DLD1 (cell line): ENCODE measurements around the gene LDAF1.
"Not testable (repeated sequence)": the region's sequence is repeated elsewhere in the genome, so short reads cannot be mapped to it uniquely, and the experiment has no call there.

Experiments
- in situ Hi-C: cut with HindIII; loops from 2 replicates; pipeline ENCODE4 v1.10.0; 2017; ENCODE audit warnings: low sequenced_read_pairs

LDAF1 gene

GRCh38 chr16:21158208-21159110 is at the start of gene LDAF1:
Gene LDAF1 (plus strand): TSS chr16:21158674. CDS start chr16:21161183, 2,509 bp downstream.
- in situ Hi-C loops = no loop called here

GRCh38 chr16:21115551-21115950 is 42.9 kb upstream of the LDAF1 start:
- in situ Hi-C loops = not testable (repeated sequence)

- in situ Hi-C loops = no loop called here
Observed at GRCh38 chr16:21116148-21116693, 42.3 kb upstream of the LDAF1 start.

GRCh38 chr16:21117567-21117966 is 40.9 kb upstream of the LDAF1 start:
- in situ Hi-C loops = no loop called here

GRCh38 chr16:21120976-21121520 is 37.4 kb upstream of the LDAF1 start:
- in situ Hi-C loops = no loop called here

- in situ Hi-C loops = no loop called here
Observed at GRCh38 chr16:21125191-21125590, 33.3 kb upstream of the LDAF1 start.

- in situ Hi-C loops = no loop called here
Observed at GRCh38 chr16:21126518-21126917, 32.0 kb upstream of the LDAF1 start.

- in situ Hi-C loops = no loop called here
Observed at GRCh38 chr16:21128991-21129390, 29.5 kb upstream of the LDAF1 start.

- in situ Hi-C loops = no loop called here
Observed at GRCh38 chr16:21130811-21131210, 27.7 kb upstream of the LDAF1 start.

- in situ Hi-C loops = no loop called here
Observed at GRCh38 chr16:21134053-21134452, 24.4 kb upstream of the LDAF1 start.

GRCh38 chr16:21145738-21146137 is 12.7 kb upstream of the LDAF1 start:
- in situ Hi-C loops = no loop called here

GRCh38 chr16:21150375-21151001 is 8.0 kb upstream of the LDAF1 start, which contains the start of gene DNAH3:
Gene DNAH3 (minus strand): TSS chr16:21150846. CDS start chr16:21150319, 527 bp downstream.
- in situ Hi-C loops = no loop called here

GRCh38 chr16:21152160-21153030 is 6.1 kb upstream of the LDAF1 start:
- in situ Hi-C loops = not testable (repeated sequence)

- in situ Hi-C loops = not testable (repeated sequence)
Observed at GRCh38 chr16:21153124-21153729, 5.2 kb upstream of the LDAF1 start.

GRCh38 chr16:21156011-21156410 is 2.5 kb upstream of the LDAF1 start:
- in situ Hi-C loops = not testable (repeated sequence)

GRCh38 chr16:21156767-21157467 is 1.6 kb upstream of the LDAF1 start:
- in situ Hi-C loops = no loop called here

GRCh38 chr16:21157632-21158031 is 842 bp upstream of the LDAF1 start:
- in situ Hi-C loops = no loop called here

GRCh38 chr16:21159281-21159951 is 942 bp downstream of the LDAF1 start:
- in situ Hi-C loops = no loop called here

GRCh38 chr16:21160276-21160675 is 1.8 kb downstream of the LDAF1 start:
- in situ Hi-C loops = no loop called here
